Coronary artery (tissue), 2 donors: ENCODE data around the gene FAM229B.
"Not testable (repeated sequence)": the region's sequence is repeated elsewhere in the genome, so short reads cannot be mapped to it uniquely, and the experiment has no call there.

Source experiments
- DNase-seq: peaks from one replicate; pipeline ENCODE4 v3.0.0-alpha.2; 2017; ENCODE audit warnings: low spot score
- H3K27ac ChIP-seq, 2 donors: fragments of 200-600 bp; sonication (generic); one replicate each; pipeline ENCODE4 v1.5.1; 2016 to 2019
- H3K4me3 ChIP-seq: fragments of 200-600 bp; sonication (generic); 2 replicates; pipeline ENCODE4 v1.5.1; 2016; ENCODE audit warnings: mild to moderate bottlenecking, moderate library complexity
- TF ChIP-seq, protein P1 (sequence below): fragments of 200-600 bp; sonication (generic); IDR thresholded peaks from one replicate; pipeline ENCODE4 v1.5.1; 2019; ENCODE audit warnings: antibody characterized with exemption

FAM229B gene

DNA sequence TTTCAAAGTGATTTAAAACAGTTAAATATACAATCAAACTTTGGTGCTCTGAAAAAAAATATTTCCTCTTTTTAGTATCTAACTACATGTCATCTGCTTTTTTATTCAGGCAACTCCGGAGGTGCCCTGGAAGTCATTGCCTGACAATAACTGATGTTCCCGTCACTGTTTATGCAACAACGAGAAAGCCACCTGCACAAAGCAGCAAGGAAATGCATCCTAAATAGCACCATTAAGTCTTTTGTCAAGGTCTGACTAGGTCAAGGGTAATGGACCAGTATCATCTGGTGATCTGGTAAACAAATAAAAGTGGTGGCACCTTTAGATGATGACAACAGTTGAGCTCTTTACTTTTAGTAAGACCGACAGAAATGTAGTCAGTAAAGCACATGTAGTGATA lies 13.2 kb downstream of the FAM229B start:
- Histone ChIP-seq H3K4me3 (no peak overlapping the region), H3K27ac (no peak overlapping the region)
- TF ChIP-seq, protein P1, sequence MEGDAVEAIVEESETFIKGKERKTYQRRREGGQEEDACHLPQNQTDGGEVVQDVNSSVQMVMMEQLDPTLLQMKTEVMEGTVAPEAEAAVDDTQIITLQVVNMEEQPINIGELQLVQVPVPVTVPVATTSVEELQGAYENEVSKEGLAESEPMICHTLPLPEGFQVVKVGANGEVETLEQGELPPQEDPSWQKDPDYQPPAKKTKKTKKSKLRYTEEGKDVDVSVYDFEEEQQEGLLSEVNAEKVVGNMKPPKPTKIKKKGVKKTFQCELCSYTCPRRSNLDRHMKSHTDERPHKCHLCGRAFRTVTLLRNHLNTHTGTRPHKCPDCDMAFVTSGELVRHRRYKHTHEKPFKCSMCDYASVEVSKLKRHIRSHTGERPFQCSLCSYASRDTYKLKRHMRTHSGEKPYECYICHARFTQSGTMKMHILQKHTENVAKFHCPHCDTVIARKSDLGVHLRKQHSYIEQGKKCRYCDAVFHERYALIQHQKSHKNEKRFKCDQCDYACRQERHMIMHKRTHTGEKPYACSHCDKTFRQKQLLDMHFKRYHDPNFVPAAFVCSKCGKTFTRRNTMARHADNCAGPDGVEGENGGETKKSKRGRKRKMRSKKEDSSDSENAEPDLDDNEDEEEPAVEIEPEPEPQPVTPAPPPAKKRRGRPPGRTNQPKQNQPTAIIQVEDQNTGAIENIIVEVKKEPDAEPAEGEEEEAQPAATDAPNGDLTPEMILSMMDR: no peak
- no peak for DNase-seq

DNA sequence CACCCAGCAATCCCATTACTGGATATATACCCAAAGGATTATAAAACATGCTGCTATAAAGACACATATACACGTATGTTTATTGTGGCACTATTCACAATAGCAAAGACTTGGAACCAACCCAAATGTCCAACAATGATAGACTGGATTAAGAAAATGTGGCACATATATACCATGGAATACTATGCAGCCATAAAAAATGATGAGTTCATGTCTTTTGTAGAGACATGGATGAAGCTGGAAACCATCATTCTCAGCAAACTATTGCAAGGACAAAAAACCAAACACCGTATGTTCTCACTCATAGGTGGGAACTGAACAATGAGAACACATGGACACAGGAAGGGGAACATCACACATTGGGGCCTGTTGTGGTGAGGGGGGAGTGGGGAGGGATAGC lies 18.6 kb downstream of the FAM229B start:
- not testable (repeated sequence) for H3K4me3 ChIP-seq, DNase-seq, H3K27ac ChIP-seq

DNA sequence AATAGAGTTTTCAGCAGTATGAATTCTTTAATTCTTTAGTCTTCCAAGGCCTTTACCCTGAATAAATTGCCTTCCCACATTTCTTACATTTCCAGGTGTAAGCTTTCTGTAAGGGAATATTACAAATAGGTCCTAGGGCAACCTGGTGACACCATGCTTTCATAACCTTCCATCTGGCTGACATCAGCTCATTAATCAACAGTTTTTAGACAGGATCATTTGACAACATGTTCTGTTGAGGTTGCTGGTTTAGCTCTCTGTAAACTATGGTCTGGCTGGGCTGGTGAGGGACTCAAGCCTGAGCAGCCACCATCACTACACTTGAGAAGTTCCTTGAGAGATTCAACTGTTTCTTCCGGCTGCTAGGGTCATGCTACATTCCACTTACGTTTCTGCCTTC lies 19.2 kb downstream of the FAM229B start:
- no peak for DNase-seq
- Histone ChIP-seq H3K4me3 (no peak overlapping the region), H3K27ac (no peak overlapping the region)
- TF ChIP-seq, protein P1: no peak

DNA sequence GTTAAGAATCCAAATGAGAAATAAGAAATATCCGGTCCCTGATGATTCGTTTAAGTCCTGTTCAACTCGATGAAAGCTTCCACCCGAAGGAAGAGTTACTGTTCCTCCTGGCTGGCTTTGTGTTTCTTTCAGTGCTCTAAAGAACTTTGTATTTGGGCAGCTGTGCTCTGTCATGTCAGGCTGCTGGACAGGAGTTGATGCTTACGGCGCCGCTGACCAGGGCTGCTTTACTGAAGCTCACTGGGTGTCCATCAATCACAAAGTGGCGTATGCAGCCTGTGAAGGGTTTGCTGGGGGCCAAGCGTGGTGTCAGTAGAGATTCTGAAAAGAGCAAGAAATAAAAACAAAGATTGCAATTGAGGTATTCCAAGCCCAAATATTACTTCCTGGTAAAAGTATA lies 21.9 kb downstream of the FAM229B start:
- Histone ChIP-seq H3K4me3 (no peak overlapping the region), H3K27ac (no peak overlapping the region)
- TF ChIP-seq, protein P1: no peak
- DNase-seq: no peak

DNA sequence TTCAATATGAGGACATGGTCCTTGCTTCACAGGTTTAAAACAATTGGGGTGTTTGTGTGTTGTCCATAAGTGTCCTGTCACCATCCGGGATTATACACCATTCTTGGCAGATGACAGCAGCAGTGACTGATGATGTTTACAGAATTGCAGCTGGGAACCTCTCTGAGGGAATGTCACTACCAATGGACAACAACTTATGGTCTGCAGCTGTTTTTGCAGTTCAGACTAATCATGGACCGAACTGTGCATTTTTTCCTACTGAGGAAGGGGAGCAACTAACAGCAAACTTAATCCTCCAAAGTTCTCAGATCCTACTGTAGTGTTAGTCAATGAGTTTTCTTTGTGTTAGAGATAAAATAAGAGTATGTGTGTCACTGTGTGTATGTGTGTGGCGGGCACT lies 26.0 kb downstream of the FAM229B start:
- Histone ChIP-seq H3K27ac (no peak overlapping the region), H3K4me3 (no peak overlapping the region)
- TF ChIP-seq, protein P1: no peak
- no peak for DNase-seq

DNA sequence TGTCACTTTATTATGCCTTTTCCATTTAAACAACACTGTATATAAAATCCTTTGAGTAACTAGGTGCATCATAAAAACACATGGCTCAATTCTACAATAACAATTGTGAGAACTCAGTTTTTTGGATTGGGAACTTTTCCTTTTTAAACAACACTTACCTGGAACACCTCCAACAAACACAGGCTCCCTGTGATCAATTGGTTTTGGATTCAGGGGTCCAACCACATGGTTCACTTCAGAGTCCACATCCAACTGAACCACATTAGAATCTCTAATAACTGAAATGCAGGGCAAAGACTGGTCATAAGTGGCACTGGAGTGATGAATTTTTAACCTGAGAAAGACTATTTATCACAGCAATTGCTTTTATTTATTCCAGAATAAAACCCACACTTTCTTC lies 26.5 kb downstream of the FAM229B start:
- no peak overlapping the region for H3K4me3 ChIP-seq
- TF ChIP-seq, protein P1: no peak
- no peak overlapping the region for H3K27ac ChIP-seq
- no peak for DNase-seq

DNA sequence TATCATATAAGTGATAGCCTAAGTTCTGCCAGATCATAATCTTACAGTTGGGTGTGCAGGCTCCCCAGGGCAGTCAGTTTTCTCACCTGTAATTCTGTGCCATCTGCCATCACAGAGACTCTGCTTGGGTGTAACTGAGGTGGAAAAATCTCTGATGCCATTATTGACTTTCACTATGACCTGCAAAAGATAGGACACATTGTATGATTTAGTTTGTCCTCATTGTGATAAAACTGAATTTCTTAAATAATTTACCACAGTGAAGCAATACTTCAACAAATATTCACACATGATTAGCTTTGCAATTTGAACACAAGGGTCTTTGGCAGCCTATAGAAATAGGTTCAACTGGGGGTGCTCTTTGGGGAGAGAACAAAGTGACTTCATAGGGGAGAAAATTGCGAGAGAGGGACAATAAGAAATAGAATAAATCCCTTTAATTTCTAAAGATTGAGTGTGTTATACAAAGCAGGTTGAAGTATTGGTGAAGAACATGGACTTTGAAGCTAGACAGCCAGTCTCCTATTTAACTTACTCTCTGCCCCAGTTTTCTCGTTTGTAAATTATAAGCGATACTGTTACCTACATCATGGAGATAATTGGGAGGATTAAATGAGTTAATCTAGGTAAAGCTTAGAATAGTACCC lies 27.3 kb downstream of the FAM229B start:
- TF ChIP-seq, protein P1: no peak

More for the DNA sequence above, 27.3 kb downstream of the FAM229B start:
- H3K4me3 ChIP-seq: no peak overlapping the region
- no peak overlapping the region for H3K27ac ChIP-seq
- DNase-seq: no peak
